Ovary (tissue), 3 donors: Measurements from ENCODE around the gene SLC19A1.

Source experiments
- CTCF ChIP-seq, 3 donors: fragments of 450-650 bp in 2 of 3; fragments of 200-600 bp in 1 of 3; IDR thresholded peaks; one replicate each; pipeline versions ENCODE4 v1.5.1 to v1.8.0; 2016 to 2022; ENCODE audit warnings: antibody characterized with exemption in 3 of 3, mild to moderate bottlenecking in 1 of 3
- EP300 ChIP-seq: sonication (generic); formaldehyde crosslinking; IDR thresholded peaks from one replicate; pipeline ENCODE4 v1.6.1; 2017; ENCODE audit warnings: antibody characterized with exemption
- POLR2A ChIP-seq: fragments of 450-650 bp; IDR thresholded peaks from one replicate; pipeline ENCODE4 v1.6.1; 2017; ENCODE audit warnings: antibody characterized with exemption, mild to moderate bottlenecking, moderate library complexity
- donor health status: DM: no; HTN: no; CAD: no.

- TF ChIP-seq CTCF (IDR thresholded peaks at IDR 0.05) (no peak), EP300 (no peak), POLR2A (no peak)
These were observed 70.6 kb downstream of the SLC19A1 start for GRCh38 chr21:45471525-45472221.
